K562 (cell line): Measurements from ENCODE around the gene CGREF1. TPM values are rescaled to one million over a fixed set of nuclear protein-coding genes. Genes with fewer than 3 reads are reported as not detected.
A peak's percentile ranks its signal among the peaks of the same experiment; 100 is the strongest.

Experiments used
- ARID3B ChIP-seq: fragments of 250-450 bp; sonication (Bioruptor Pico); IDR thresholded peaks from 2 replicates; pipeline ENCODE4 v1.4.0; 2020; ENCODE audit warnings: borderline replicate concordance
- ELF2 ChIP-seq: fragments of 250-450 bp; sonication (Bioruptor Pico); IDR thresholded peaks from 2 replicates; pipeline ENCODE4 v1.5.0; 2021; ENCODE audit warnings: mild to moderate bottlenecking
- FOSL1 ChIP-seq: fragments of 200-800 bp; sonication (Bioruptor generic); conservative IDR thresholded peaks from 2 replicates; pipeline ENCODE4 v1.6.1; 2016; ENCODE audit warnings: missing genetic modification characterization, missing compliant biosample characterization
- JUN ChIP-seq, 2 experiments: sonication (generic) in 1 of 2; formaldehyde crosslinking in 1 of 2; IDR thresholded peaks; 2 replicates each; pipeline versions ENCODE4 v1.6.1 to v1.8.0; 2012 to 2022; ENCODE audit warnings: borderline replicate concordance in 2 of 2, mild to moderate bottlenecking in 2 of 2, improper control_type of control experiment in 1 of 2, low read depth in 1 of 2, low read length in 1 of 2, missing genetic modification reagents in 1 of 2
- KLF1 ChIP-seq: fragments of 450-650 bp; IDR thresholded peaks from 2 replicates; pipeline ENCODE4 v1.6.1; 2016; ENCODE audit warnings: missing genetic modification characterization, missing compliant biosample characterization
- MTA3 ChIP-seq: fragments of 450-650 bp; formaldehyde crosslinking; IDR thresholded peaks from 2 replicates; pipeline ENCODE4 v1.6.1; 2017; ENCODE audit warnings: mild to moderate bottlenecking, borderline replicate concordance
- PRDM10 ChIP-seq: fragments of 450-650 bp; IDR thresholded peaks from 2 replicates; pipeline ENCODE4 v1.6.1; 2018; ENCODE audit not compliant: partially characterized antibody
- SETDB1 ChIP-seq: IDR thresholded peaks from one replicate; pipeline ENCODE4 v1.6.1; 2012; ENCODE audit warnings: low read length, control low read depth, inconsistent platforms
- SIX5 ChIP-seq, 2 experiments: IDR thresholded peaks; 2 replicates each; pipeline ENCODE4 v1.6.1; 2011; ENCODE audit warnings: low read length in 2 of 2, borderline replicate concordance in 1 of 2, low read depth in 1 of 2, mild to moderate bottlenecking in 1 of 2, moderate library complexity in 1 of 2; ENCODE audit not compliant: insufficient read depth in 1 of 2
- SUPT5H ChIP-seq: fragments of 450-650 bp; IDR thresholded peaks from 2 replicates; pipeline ENCODE4 v1.6.1; 2016
- TEAD1 ChIP-seq, 2 experiments: fragments of 450-650 bp in 1 of 2; sonication (generic) in 1 of 2; formaldehyde crosslinking; IDR thresholded peaks; 2 replicates each; pipeline versions ENCODE4 v1.4.0 to v1.8.0; 2020 to 2022; ENCODE audit warnings: mild to moderate bottlenecking in 2 of 2, missing genetic modification reagents in 1 of 2
- TRIM25 ChIP-seq: fragments of 450-650 bp; IDR thresholded peaks from 2 replicates; pipeline ENCODE4 v1.7.0; 2016; ENCODE audit warnings: borderline replicate concordance
- USF2 ChIP-seq: sonication (generic); formaldehyde crosslinking; IDR thresholded peaks from 2 replicates; pipeline ENCODE4 v1.5.0; 2020; ENCODE audit warnings: missing genetic modification reagents
- ZBTB1 ChIP-seq: sonication (generic); formaldehyde crosslinking; IDR thresholded peaks from 2 replicates; pipeline ENCODE4 v1.8.1; 2023; ENCODE audit warnings: missing genetic modification reagents, low read depth, mild to moderate bottlenecking, borderline replicate concordance
- ZBTB12 ChIP-seq: fragments of 250-450 bp; sonication (Bioruptor Pico); IDR thresholded peaks from 2 replicates; pipeline ENCODE4 v1.4.0; 2020
- polyA plus RNA-seq, 8 experiments: library from polyadenylated mRNA; depleted of rRNA in 4 of 8; stranded (reverse) in 5 of 8; unstranded in 3 of 8; fragments of >200 nt; fragmentation: Nextera tagmentation in 2 of 8; fragmentation: Illumina TruSeq in 1 of 8; extraction: Ambion mirVana in 2 of 8; extraction: Trizol in 1 of 8; gene quantifications; 2 replicates each; pipeline versions ENCODE4 v1.2.1 to v1.2.3, GENCODE V29; 2011 to 2014; ENCODE audit warnings: inconsistent platforms in 1 of 8, missing spikeins in 1 of 8
- total RNA-seq, 7 experiments: library from RNA; depleted of rRNA in 6 of 7; stranded (reverse); fragments of >200 nt in 6 of 7; fragmentation: Illumina TruSeq in 2 of 7; extraction: Trizol in 2 of 7; gene quantifications; 2 replicates each; pipeline versions ENCODE4 v1.2.1 to v1.2.3, GENCODE V29; 2011 to 2021; ENCODE audit warnings: low replicate concordance in 1 of 7

CGREF1 gene
- total and polyA plus RNA-seq, 9 of the 15 experiments (the other 6 are each of a cell fraction or from before 2014, with no cell fraction given), result 0.07 to 0.50 (median 0.37) TPM

- TF ChIP-seq TRIM25 (no peak), MTA3 (no peak; the same call in 1 of the 2 replicates), KLF1 (no peak), SETDB1 (no peak), ELF2 (CRISPR knock-in tag) (peak; percentile 47; the same call in 1 of the 2 replicates), ARID3B (no peak), TEAD1 (CRISPR knock-in tag; IDR thresholded peaks at IDR 0.05) (0 out of 4 replicates have a peak, but pooled peaks of 1 of the 2 experiments have one; percentile 73), ZBTB1 (CRISPR knock-in tag) (peak; percentile 48; the same call in 1 of the 2 replicates), FOSL1 (tag) (no peak), USF2 (CRISPR knock-in tag) (no peak), SIX5 (IDR thresholded peaks at IDR 0.05; ENCODE audit: borderline replicate concordance in 1 of 2, insufficient read depth in 1 of 2, low read depth in 1 of 2, low read length in 2 of 2) (peak in 1 of 2 experiments; percentile 28; a peak in 1 of 4 replicates), PRDM10 (peak; percentile 8), JUN (IDR thresholded peaks at IDR 0.05; ENCODE audit: borderline replicate concordance, low read depth, low read length) (no peak), JUN (CRISPR knock-in tag; IDR thresholded peaks at IDR 0.05; ENCODE audit: borderline replicate concordance) (0 out of 2 replicates have a peak, but pooled peaks have one; percentile 37), ZBTB12 (CRISPR knock-in tag) (0 out of 2 replicates have a peak, but pooled peaks have one; percentile 27), SUPT5H (peak; percentile 87)
These were observed 15.2 kb upstream of the CGREF1 start, which contains the start of gene PREB (continued) for GRCh38 chr2:27133905-27134780.
